Activated naive CD4-positive, alpha-beta T cell treated with anti-CD3 and anti-CD28 coated beads, Interleukin-2, amount 50 U/mL, for 24 hours (primary cell): ENCODE results near the gene TMEM179.

Source experiments
- H3K27ac Mint-ChIP-seq: one replicate; pipeline ENCODE4 v1.8.0; 2021; ENCODE audit warnings: mild to moderate bottlenecking, mixed read lengths
- H3K27me3 Mint-ChIP-seq: one replicate; pipeline ENCODE4 v1.8.0; 2021; ENCODE audit warnings: mixed read lengths
- H3K36me3 Mint-ChIP-seq: one replicate; pipeline ENCODE4 v1.8.0; 2021; ENCODE audit warnings: mixed read lengths
- H3K4me1 Mint-ChIP-seq: one replicate; pipeline ENCODE4 v1.8.0; 2021; ENCODE audit warnings: mixed read lengths
- H3K4me3 Mint-ChIP-seq: one replicate; pipeline ENCODE4 v1.8.0; 2021; ENCODE audit warnings: mild to moderate bottlenecking, mixed read lengths
- H3K9me3 Mint-ChIP-seq: one replicate; pipeline ENCODE4 v1.8.0; 2021; ENCODE audit warnings: mixed read lengths

Gene TMEM179

GRCh38 chr14:104614126-104614812 is 9.7 kb upstream of the TMEM179 start:
- Mint-ChIP-seq H3K9me3 (no peaks in the 10 kb centered on the region), H3K36me3 (peaks cover under 1% of the 10 kb centered on the region), H3K27me3 (peaks cover 25% of the 10 kb centered on the region), H3K4me3 (no peak overlapping the region), H3K27ac (no peak overlapping the region), H3K4me1 (no peaks in the 10 kb centered on the region)

GRCh38 chr14:104611881-104612280 is 7.3 kb upstream of the TMEM179 start:
- Mint-ChIP-seq H3K4me1 (no peaks in the 10 kb centered on the region), H3K27me3 (peaks cover 20% of the 10 kb centered on the region), H3K4me3 (no peak overlapping the region), H3K27ac (no peak overlapping the region), H3K9me3 (no peaks in the 10 kb centered on the region), H3K36me3 (no peaks in the 10 kb centered on the region)

- H3K27ac Mint-ChIP-seq: no peak overlapping the region
- peaks cover 20% of the 10 kb centered on the region for H3K27me3 Mint-ChIP-seq
- no peaks in the 10 kb centered on the region for H3K4me1 Mint-ChIP-seq
- no peak overlapping the region for H3K4me3 Mint-ChIP-seq
- H3K36me3 Mint-ChIP-seq: no peaks in the 10 kb centered on the region
- H3K9me3 Mint-ChIP-seq: no peaks in the 10 kb centered on the region
Measured at GRCh38 chr14:104610749-104611310, 6.3 kb upstream of the TMEM179 start.

- H3K4me1 Mint-ChIP-seq: no peaks in the 10 kb centered on the region
Measured at GRCh38 chr14:104609666-104610065, 5.1 kb upstream of the TMEM179 start.

GRCh38 chr14:104603711-104604401 is 716 bp downstream of the TMEM179 start:
- H3K27me3 Mint-ChIP-seq: peaks cover 29% of the 10 kb centered on the region
- H3K4me1 Mint-ChIP-seq: peaks cover 7% of the 10 kb centered on the region
- H3K9me3 Mint-ChIP-seq: no peaks in the 10 kb centered on the region
- H3K27ac Mint-ChIP-seq: no peak overlapping the region
- H3K36me3 Mint-ChIP-seq: no peaks in the 10 kb centered on the region
- H3K4me3 Mint-ChIP-seq: no peak overlapping the region

More at GRCh38 chr14:104609666-104610065, 5.1 kb upstream of the TMEM179 start:
- Mint-ChIP-seq H3K4me3 (no peak overlapping the region), H3K27ac (no peak overlapping the region), H3K9me3 (no peaks in the 10 kb centered on the region), H3K27me3 (peaks cover 26% of the 10 kb centered on the region), H3K36me3 (no peaks in the 10 kb centered on the region)

GRCh38 chr14:104602933-104603325 is 1.6 kb downstream of the TMEM179 start:
- H3K27me3 Mint-ChIP-seq: peaks cover 27% of the 10 kb centered on the region
- H3K36me3 Mint-ChIP-seq: no peaks in the 10 kb centered on the region
- no peak overlapping the region for H3K27ac Mint-ChIP-seq
- H3K4me1 Mint-ChIP-seq: peaks cover 7% of the 10 kb centered on the region
- no peaks in the 10 kb centered on the region for H3K9me3 Mint-ChIP-seq
- no peak overlapping the region for H3K4me3 Mint-ChIP-seq

GRCh38 chr14:104602315-104602932 is 2.1 kb downstream of the TMEM179 start:
- Mint-ChIP-seq H3K4me3 (no peak overlapping the region), H3K27ac (no peak overlapping the region), H3K36me3 (no peaks in the 10 kb centered on the region), H3K27me3 (peaks cover 25% of the 10 kb centered on the region), H3K4me1 (peaks cover 7% of the 10 kb centered on the region), H3K9me3 (no peaks in the 10 kb centered on the region)

GRCh38 chr14:104601786-104602185 is 2.8 kb downstream of the TMEM179 start:
- Mint-ChIP-seq H3K4me1 (peaks cover 7% of the 10 kb centered on the region), H3K27me3 (peaks cover 22% of the 10 kb centered on the region), H3K4me3 (no peak overlapping the region), H3K27ac (no peak overlapping the region), H3K9me3 (no peaks in the 10 kb centered on the region), H3K36me3 (no peaks in the 10 kb centered on the region)

GRCh38 chr14:104600805-104601204 is 3.8 kb downstream of the TMEM179 start:
- Mint-ChIP-seq H3K36me3 (no peaks in the 10 kb centered on the region), H3K27ac (no peak overlapping the region), H3K27me3 (peaks cover 20% of the 10 kb centered on the region), H3K4me3 (no peak overlapping the region), H3K4me1 (peaks cover 7% of the 10 kb centered on the region), H3K9me3 (no peaks in the 10 kb centered on the region)

- Mint-ChIP-seq H3K27ac (no peak overlapping the region), H3K9me3 (no peaks in the 10 kb centered on the region), H3K4me3 (no peak overlapping the region), H3K4me1 (peaks cover 7% of the 10 kb centered on the region), H3K27me3 (peaks cover 18% of the 10 kb centered on the region), H3K36me3 (no peaks in the 10 kb centered on the region)
Measured at GRCh38 chr14:104600141-104600643, 4.4 kb downstream of the TMEM179 start.

- Mint-ChIP-seq H3K4me1 (peaks cover 7% of the 10 kb centered on the region), H3K4me3 (no peak overlapping the region), H3K27me3 (peaks cover 14% of the 10 kb centered on the region), H3K27ac (no peak overlapping the region), H3K36me3 (no peaks in the 10 kb centered on the region), H3K9me3 (no peaks in the 10 kb centered on the region)
Measured at GRCh38 chr14:104599446-104599845, 5.1 kb downstream of the TMEM179 start.

- H3K27ac Mint-ChIP-seq: no peak overlapping the region
- H3K9me3 Mint-ChIP-seq: no peaks in the 10 kb centered on the region
- H3K4me3 Mint-ChIP-seq: no peak overlapping the region
- H3K4me1 Mint-ChIP-seq: peaks cover 5% of the 10 kb centered on the region
- no peaks in the 10 kb centered on the region for H3K36me3 Mint-ChIP-seq
- H3K27me3 Mint-ChIP-seq: peaks cover 12% of the 10 kb centered on the region
Measured at GRCh38 chr14:104598910-104599273, 5.7 kb downstream of the TMEM179 start.

GRCh38 chr14:104598039-104598909 is 6.3 kb downstream of the TMEM179 start:
- H3K4me1 Mint-ChIP-seq: peaks cover 4% of the 10 kb centered on the region
- H3K9me3 Mint-ChIP-seq: no peaks in the 10 kb centered on the region
- H3K27ac Mint-ChIP-seq: no peak overlapping the region
- H3K27me3 Mint-ChIP-seq: peaks cover 11% of the 10 kb centered on the region
- H3K4me3 Mint-ChIP-seq: no peak overlapping the region
- H3K36me3 Mint-ChIP-seq: no peaks in the 10 kb centered on the region

GRCh38 chr14:104597576-104597975 is 7.0 kb downstream of the TMEM179 start:
- Mint-ChIP-seq H3K4me1 (peaks cover 4% of the 10 kb centered on the region), H3K4me3 (no peak overlapping the region), H3K27ac (no peak overlapping the region), H3K9me3 (no peaks in the 10 kb centered on the region), H3K27me3 (peaks cover 7% of the 10 kb centered on the region), H3K36me3 (no peaks in the 10 kb centered on the region)

GRCh38 chr14:104596927-104597351 is 7.6 kb downstream of the TMEM179 start:
- Mint-ChIP-seq H3K9me3 (no peaks in the 10 kb centered on the region), H3K4me3 (no peak overlapping the region), H3K27me3 (peaks cover 7% of the 10 kb centered on the region)

More at GRCh38 chr14:104596927-104597351, 7.6 kb downstream of the TMEM179 start:
- Mint-ChIP-seq H3K27ac (no peak overlapping the region), H3K36me3 (no peaks in the 10 kb centered on the region), H3K4me1 (peaks cover 4% of the 10 kb centered on the region)
